CD4-positive, alpha-beta memory T cell (primary cell): ENCODE data around the gene CDC42EP2. TPM values are rescaled to one million over a fixed set of nuclear protein-coding genes. Genes with fewer than 3 reads are reported as not detected.
A peak's percentile ranks its signal among the peaks of the same experiment; 100 is the strongest.

Experiments
- CTCF ChIA-PET: fragments of 350-600 bp; sonication (Branson Sonifier 250); formaldehyde crosslinking; loops from one replicate; lab custom pipeline; 2021; ENCODE audit warnings: inconsistent platforms; ENCODE audit not compliant: partially characterized antibody; lab: Charles Lee
- POLR2A ChIA-PET: fragments of 350-600 bp; sonication (Branson Sonifier 250); formaldehyde crosslinking; loops from one replicate; lab custom pipeline; 2021; ENCODE audit not compliant: partially characterized antibody; lab: Charles Lee
- DNase-seq, 5 donors: peaks; one replicate each; pipeline versions ENCODE4 v3.0.0 to v3.0.0-alpha.2; 2020 to 2022; ENCODE audit warnings: mixed read lengths in 1 of 5
- H3K27ac ChIP-seq: one replicate; pipeline ENCODE4 v1.7.0; 2013; ENCODE audit warnings: low read depth, low read length
- H3K27me3 ChIP-seq: 2 replicates; pipeline ENCODE4 v1.7.0; 2013; ENCODE audit warnings: mild to moderate bottlenecking, low read length, moderate library complexity; ENCODE audit not compliant: insufficient read depth
- H3K36me3 ChIP-seq: 2 replicates; pipeline ENCODE4 v1.7.0; 2013; ENCODE audit warnings: mild to moderate bottlenecking, low read length, moderate library complexity; ENCODE audit not compliant: insufficient read depth
- H3K4me1 ChIP-seq: 2 replicates; pipeline ENCODE4 v1.7.0; 2013; ENCODE audit warnings: mild to moderate bottlenecking, low read length, moderate library complexity; ENCODE audit not compliant: insufficient read depth
- H3K4me3 ChIP-seq, 2 donors: one replicate each; pipeline ENCODE4 v1.7.0; 2013; ENCODE audit warnings: low read length in 2 of 2, mild to moderate bottlenecking in 1 of 2
- H3K9me3 ChIP-seq, 2 donors: one replicate each; pipeline ENCODE4 v1.7.0; 2013; ENCODE audit warnings: low read length in 2 of 2, control low read depth in 1 of 2; ENCODE audit not compliant: control insufficient read depth in 1 of 2
- H3K27ac Mint-ChIP-seq, 7 donors: one replicate each; pipeline ENCODE4 v1.8.0; 2020 to 2021; ENCODE audit warnings: mixed read lengths in 7 of 7, mild to moderate bottlenecking in 6 of 7, inconsistent platforms in 3 of 7, moderate library complexity in 3 of 7
- H3K27me3 Mint-ChIP-seq, 2 donors: one replicate each; pipeline ENCODE4 v1.8.0; 2020 to 2021; ENCODE audit warnings: mixed read lengths in 2 of 2
- H3K36me3 Mint-ChIP-seq, 2 donors: one replicate each; pipeline ENCODE4 v1.8.0; 2020 to 2021; ENCODE audit warnings: mixed read lengths in 2 of 2, inconsistent platforms in 1 of 2, mild to moderate bottlenecking in 1 of 2
- H3K4me1 Mint-ChIP-seq, 4 donors: one replicate each; pipeline ENCODE4 v1.8.0; 2020 to 2021; ENCODE audit warnings: mixed read lengths in 4 of 4, mild to moderate bottlenecking in 1 of 4
- H3K4me3 Mint-ChIP-seq, 8 donors: one replicate each; pipeline ENCODE4 v1.8.0; 2020 to 2021; ENCODE audit warnings: mixed read lengths in 8 of 8, mild to moderate bottlenecking in 7 of 8, moderate library complexity in 6 of 8, inconsistent platforms in 3 of 8
- H3K9me3 Mint-ChIP-seq, 8 donors: one replicate each; pipeline ENCODE4 v1.8.0; 2020 to 2021; ENCODE audit warnings: mixed read lengths in 8 of 8, mild to moderate bottlenecking in 5 of 8, inconsistent platforms in 3 of 8, moderate library complexity in 1 of 8
- intact Hi-C: fragments of 100-400 bp; cut with micrococcal nuclease; formaldehyde crosslinking; loops from one replicate; pipeline ENCODE4 v1.15.1; 2023
- polyA plus RNA-seq, 2 donors: library from polyadenylated mRNA; unstranded; fragments of 300-500 nt; fragmentation: Illumina TruSeq; gene quantifications; one replicate each; pipeline ENCODE4 v1.2.3, GENCODE V29; 2021
- total RNA-seq, 2 experiments: library from RNA; stranded (reverse); gene quantifications; one replicate each; pipeline ENCODE4 v1.2.3, GENCODE V29; 2021

Gene CDC42EP2
- total and polyA plus RNA-seq, 4 experiments from 2014 or later: 0.55 to 0.67 TPM; not detected in 2

DNA sequence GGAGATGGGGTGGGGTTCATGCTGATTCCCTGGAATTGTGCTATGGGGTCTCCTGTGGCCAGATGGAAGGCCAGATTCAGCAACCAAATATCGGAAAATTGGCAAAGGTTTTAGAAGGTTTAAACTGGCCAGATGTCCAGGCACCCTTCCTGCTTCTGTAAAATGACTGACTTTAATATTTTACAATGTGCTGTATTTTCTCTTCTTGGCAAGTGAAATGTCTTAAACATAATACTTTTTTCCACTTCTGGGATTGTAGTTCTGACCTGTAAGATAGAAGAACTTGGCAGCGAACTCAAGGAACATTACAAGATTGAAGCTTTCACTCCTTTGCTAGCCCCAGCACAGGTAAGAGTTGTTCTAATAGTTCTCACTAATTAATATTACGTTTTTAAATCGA is 35.4 kb upstream of the CDC42EP2 start:
- peaks cover 11% of the 10 kb centered on the region for H3K4me1 ChIP-seq
- ChIA-PET POLR2A (interaction anchor here (1.4 kb wide), 1 partner anchor 18 kb away, joined by 3 read pairs; the partner anchor contains the start of gene POLA2), CTCF (interaction anchor here (0.7 to 12.0 kb wide), 2 partner anchors 36 to 50 kb away, joined by 5 to 115 read pairs; partner anchors contain the start of gene CDC42EP2)
- peak overlapping the region; percentile 53 for H3K27ac ChIP-seq
- H3K27me3 ChIP-seq: no peaks in the 10 kb centered on the region
- H3K36me3 ChIP-seq: peaks cover 20% of the 10 kb centered on the region
- H3K4me3 Mint-ChIP-seq: no peak overlapping the region
- no peaks in the 10 kb centered on the region for H3K27me3 Mint-ChIP-seq
- no peak overlapping the region for H3K4me3 ChIP-seq
- intact Hi-C loops: no loop called here
- H3K9me3 Mint-ChIP-seq: no peaks in the 10 kb centered on the region
- H3K27ac Mint-ChIP-seq: peak overlapping the region; percentile 23 to 93 (median 84)
- H3K36me3 Mint-ChIP-seq: peaks cover 36 to 64% of the 10 kb centered on the region in 2 donors
- no peak for DNase-seq
- peaks cover 7 to 15% (median 11%) of the 10 kb centered on the region in 4 donors for H3K4me1 Mint-ChIP-seq
- no peaks in the 10 kb centered on the region for H3K9me3 ChIP-seq

DNA sequence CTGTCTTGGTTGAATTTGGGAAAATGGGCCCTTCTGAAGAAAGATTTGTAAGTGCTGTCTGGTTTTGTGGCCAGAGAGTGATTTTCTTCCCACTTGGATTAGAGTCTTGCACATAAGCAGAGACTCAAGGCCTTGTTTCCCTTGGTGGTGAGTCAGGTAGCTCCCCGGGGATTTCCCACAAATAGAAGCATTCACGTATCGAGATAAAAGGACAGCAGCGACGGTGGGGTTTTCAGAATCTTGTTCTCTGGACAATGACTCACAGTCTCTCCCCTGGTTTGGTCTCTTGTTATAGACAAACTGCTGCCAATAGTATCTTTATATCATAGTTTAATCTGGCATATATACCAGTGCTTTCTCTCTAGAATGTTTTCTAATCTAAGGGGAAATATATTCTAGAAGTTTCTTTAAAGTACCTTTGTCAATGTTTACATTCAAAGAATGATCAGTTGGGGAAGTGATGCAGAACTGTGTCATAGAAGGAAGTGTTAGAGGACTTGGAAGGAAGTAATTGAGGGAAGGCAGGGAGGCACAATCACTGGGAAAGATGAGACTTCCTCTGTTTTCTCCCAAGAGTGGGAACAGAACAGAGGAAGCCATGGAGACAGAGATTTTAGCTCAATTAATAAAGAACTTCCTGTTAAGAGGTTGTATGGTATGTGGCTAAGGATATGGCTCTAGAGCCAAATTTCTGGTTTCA is 34.8 kb upstream of the CDC42EP2 start:
- Histone ChIP-seq H3K4me3 (no peak overlapping the region), H3K4me1 (peaks cover 11% of the 10 kb centered on the region), H3K27me3 (no peaks in the 10 kb centered on the region), H3K27ac (peak overlapping the region; percentile 53), H3K36me3 (peaks cover 20% of the 10 kb centered on the region), H3K9me3 (no peaks in the 10 kb centered on the region)
- ChIA-PET CTCF (interaction anchor here (1.4 to 12.0 kb wide), 2 partner anchors 36 to 50 kb away, joined by 8 to 115 read pairs; partner anchors contain the start of gene CDC42EP2), POLR2A (interaction anchor here (1.4 kb wide), 1 partner anchor 18 kb away, joined by 3 read pairs; the partner anchor contains the start of gene POLA2)
- intact Hi-C loops: no loop called here
- no peaks in the 10 kb centered on the region for H3K9me3 Mint-ChIP-seq
- peaks cover 7 to 15% (median 11%) of the 10 kb centered on the region in 4 donors for H3K4me1 Mint-ChIP-seq
- peak in 4 of 5 donors; percentile 15 to 79 (median 21) for DNase-seq
- H3K36me3 Mint-ChIP-seq: peaks cover 38 to 64% of the 10 kb centered on the region in 2 donors
- no peak overlapping the region for H3K4me3 Mint-ChIP-seq
- no peaks in the 10 kb centered on the region for H3K27me3 Mint-ChIP-seq
- peak overlapping the region; percentile 23 to 93 (median 81) for H3K27ac Mint-ChIP-seq

DNA sequence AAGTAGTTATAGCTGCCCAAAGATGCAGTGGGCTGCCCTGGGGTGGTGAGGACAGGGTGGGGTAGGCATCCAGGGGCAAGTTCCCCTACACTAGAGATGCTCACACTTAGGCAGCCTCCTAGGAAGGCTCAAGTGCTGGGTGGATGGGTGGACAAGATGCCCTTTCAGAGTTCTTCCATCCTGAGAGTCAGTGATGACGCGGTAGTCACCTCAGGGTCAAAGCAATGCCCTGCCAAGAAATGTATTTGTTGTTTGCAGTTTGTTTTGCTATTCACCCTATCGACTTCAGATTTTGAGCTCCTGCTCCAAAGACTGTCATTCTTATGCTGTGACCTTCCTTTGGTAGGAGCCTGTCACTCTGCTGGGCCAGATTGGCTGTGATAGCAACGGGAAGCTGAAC is 34.0 kb upstream of the CDC42EP2 start:
- intact Hi-C loops: no loop called here
- Mint-ChIP-seq H3K9me3 (no peaks in the 10 kb centered on the region), H3K36me3 (peaks cover 40 to 64% of the 10 kb centered on the region in 2 donors), H3K4me3 (no peak overlapping the region), H3K27ac (peak overlapping the region in 2 of 7 donors; percentile 75 to 93), H3K4me1 (peaks cover 7 to 15% (median 11%) of the 10 kb centered on the region in 4 donors), H3K27me3 (no peaks in the 10 kb centered on the region)
- no peak for DNase-seq
- peaks cover 21% of the 10 kb centered on the region for H3K36me3 ChIP-seq
- no peak overlapping the region for H3K4me3 ChIP-seq
- ChIA-PET CTCF (interaction anchor here (1.4 to 12.0 kb wide), 2 partner anchors 35 to 49 kb away, joined by 8 to 115 read pairs; partner anchors contain the start of gene CDC42EP2), POLR2A (interaction anchor here (1.4 kb wide), 1 partner anchor 19 kb away, joined by 3 read pairs; the partner anchor contains the start of gene POLA2)
- H3K4me1 ChIP-seq: peaks cover 11% of the 10 kb centered on the region
- H3K9me3 ChIP-seq: no peaks in the 10 kb centered on the region
- peak overlapping the region; percentile 53 for H3K27ac ChIP-seq
- no peaks in the 10 kb centered on the region for H3K27me3 ChIP-seq

DNA sequence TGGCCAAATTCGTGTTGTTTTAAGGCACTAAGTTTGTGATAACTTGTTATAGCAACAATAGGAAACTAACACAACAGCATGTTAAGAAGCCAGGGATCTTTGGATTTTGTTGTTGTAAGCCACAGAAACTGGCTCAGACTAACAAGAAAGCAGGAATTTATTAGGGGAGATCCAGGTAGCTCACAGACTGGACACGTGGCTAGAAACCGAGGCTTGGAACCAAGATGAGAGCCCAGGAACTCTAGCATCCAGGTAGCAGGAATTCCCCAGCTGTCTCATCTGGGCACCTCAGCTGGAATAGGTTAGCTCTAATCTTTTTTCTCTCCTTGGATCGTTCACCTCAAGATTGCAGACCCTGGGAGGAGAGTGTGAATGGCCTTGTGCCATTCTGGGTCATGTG is 28.0 kb upstream of the CDC42EP2 start:
- CTCF ChIA-PET: no interaction called here
- intact Hi-C loops: no loop called here
- H3K27ac Mint-ChIP-seq: no peak overlapping the region

GRCh38 chr11:65287601-65288000 is 27.1 kb upstream of the CDC42EP2 start:
- ChIA-PET POLR2A (no interaction called here), CTCF (interaction anchor here (1.4 to 2.3 kb wide), 2 partner anchors 27 to 42 kb away, joined by 5 to 8 read pairs; partner anchors contain the start of gene CDC42EP2)
- H3K4me1 ChIP-seq: no peaks in the 10 kb centered on the region
- no peaks in the 10 kb centered on the region for H3K27me3 ChIP-seq
- no peak overlapping the region for H3K4me3 ChIP-seq
- intact Hi-C loops: no loop called here
- H3K27ac ChIP-seq: no peak overlapping the region
- H3K4me1 Mint-ChIP-seq: peaks cover 0 to 5% (median 1%) of the 10 kb centered on the region in 4 donors
- peaks cover 23% of the 10 kb centered on the region for H3K36me3 ChIP-seq
- no peaks in the 10 kb centered on the region for H3K27me3 Mint-ChIP-seq
- no peaks in the 10 kb centered on the region for H3K9me3 ChIP-seq
- H3K4me3 Mint-ChIP-seq: no peak overlapping the region
- H3K27ac Mint-ChIP-seq: peak overlapping the region in 4 of 7 donors; percentile 6 to 49 (median 24)
- DNase-seq: no peak
- H3K36me3 Mint-ChIP-seq: peaks cover 33 to 57% of the 10 kb centered on the region in 2 donors
- no peaks in the 10 kb centered on the region for H3K9me3 Mint-ChIP-seq

More for the DNA sequence above, 28.0 kb upstream of the CDC42EP2 start:
- H3K4me1 Mint-ChIP-seq: peaks cover 0 to 5% (median 1%) of the 10 kb centered on the region in 4 donors
- H3K27me3 ChIP-seq: no peaks in the 10 kb centered on the region
- H3K4me1 ChIP-seq: no peaks in the 10 kb centered on the region
- peaks cover 39 to 59% of the 10 kb centered on the region in 2 donors for H3K36me3 Mint-ChIP-seq
- no peaks in the 10 kb centered on the region for H3K27me3 Mint-ChIP-seq
- no peaks in the 10 kb centered on the region for H3K9me3 ChIP-seq
- DNase-seq: no peak
- H3K9me3 Mint-ChIP-seq: no peaks in the 10 kb centered on the region
- H3K27ac ChIP-seq: no peak overlapping the region
- H3K36me3 ChIP-seq: peaks cover 32% of the 10 kb centered on the region
- no peak overlapping the region for H3K4me3 Mint-ChIP-seq
- H3K4me3 ChIP-seq: no peak overlapping the region
- POLR2A ChIA-PET: no interaction called here

DNA sequence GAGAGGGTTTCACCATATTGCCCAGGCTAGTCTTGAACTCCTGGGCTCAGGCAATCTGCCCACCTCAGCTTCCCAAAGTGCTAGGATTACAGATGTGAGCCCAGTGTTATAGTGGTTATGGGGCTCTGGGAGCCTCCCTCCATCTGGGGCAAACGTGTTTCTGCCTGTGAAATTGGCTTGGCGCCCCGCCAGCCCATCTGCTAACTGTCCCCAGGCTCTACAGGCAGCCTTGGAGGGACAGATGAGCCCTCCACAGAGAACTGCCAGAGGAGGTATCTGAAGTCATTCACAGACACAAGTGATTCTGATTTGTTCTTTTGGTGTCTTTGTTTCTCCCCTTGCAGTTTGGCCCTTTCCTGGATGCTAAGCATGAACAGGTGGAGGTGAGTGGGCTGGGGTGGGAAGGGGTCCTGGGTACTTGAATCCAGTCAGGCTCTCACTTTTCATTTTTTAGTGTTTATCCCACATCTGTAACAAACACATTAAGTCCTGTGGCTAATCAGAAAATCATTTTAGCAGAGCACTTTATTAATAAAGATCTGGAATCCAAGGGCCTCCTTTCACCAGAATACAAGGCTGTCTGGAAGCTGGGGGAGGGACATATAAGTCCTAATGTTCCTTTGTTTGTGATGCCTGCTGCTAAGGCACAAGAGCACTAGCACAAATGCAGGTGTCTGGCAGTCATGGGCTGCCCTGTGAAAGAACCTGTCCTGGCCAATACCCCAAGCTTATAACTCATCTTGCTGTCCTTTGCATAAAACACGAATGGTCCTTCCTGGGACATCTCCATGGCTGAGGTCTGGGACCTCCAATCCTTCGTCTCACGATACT is 25.7 kb upstream of the CDC42EP2 start:
- DNase-seq: no peak
- no peak overlapping the region for H3K4me3 Mint-ChIP-seq
- H3K27me3 Mint-ChIP-seq: no peaks in the 10 kb centered on the region
- no peaks in the 10 kb centered on the region for H3K9me3 ChIP-seq
- H3K4me3 ChIP-seq: no peak overlapping the region
- no peak overlapping the region for H3K27ac ChIP-seq
- no peaks in the 10 kb centered on the region for H3K4me1 ChIP-seq
- intact Hi-C loops: no loop called here
- H3K36me3 ChIP-seq: peaks cover 25% of the 10 kb centered on the region
- no peaks in the 10 kb centered on the region for H3K27me3 ChIP-seq
- H3K9me3 Mint-ChIP-seq: no peaks in the 10 kb centered on the region
- peaks cover 0 to 5% (median 1%) of the 10 kb centered on the region in 4 donors for H3K4me1 Mint-ChIP-seq
- CTCF ChIA-PET: interaction anchor here (1.4 to 2.3 kb wide), 3 partner anchors 26 to 41 kb away, joined by 4 to 8 read pairs (median 5); partner anchors contain the start of gene CDC42EP2
- POLR2A ChIA-PET: no interaction called here
- no peak overlapping the region for H3K27ac Mint-ChIP-seq
- peaks cover 36 to 66% of the 10 kb centered on the region in 2 donors for H3K36me3 Mint-ChIP-seq
